GM12878 (cell line): ENCODE measurements around the gene PSMB5.

ENCODE experiments used
- JUND ChIP-seq: IDR thresholded peaks from 2 replicates; pipeline ENCODE4 v1.6.1; 2012; ENCODE audit warnings: low read depth, mild to moderate bottlenecking, low read length, improper control_type of control experiment, moderate library complexity
- ZNF217 ChIP-seq: fragments of 450-650 bp; IDR thresholded peaks from 2 replicates; pipeline ENCODE4 v1.6.1; 2017; ENCODE audit warnings: antibody characterized with exemption, mild to moderate bottlenecking
- TF ChIP-seq, protein P1 (sequence below): IDR thresholded peaks from 2 replicates; pipeline ENCODE4 v1.6.1; 2011; ENCODE audit warnings: low read depth, mild to moderate bottlenecking, low read length, moderate library complexity, borderline replicate concordance; ENCODE audit errors: extremely low read depth
- TF ChIP-seq, protein P2 (sequence below): IDR thresholded peaks from 2 replicates; pipeline ENCODE4 v1.6.1; 2012; ENCODE audit warnings: mild to moderate bottlenecking, low read depth, low read length
- TF ChIP-seq, protein P3 (sequence below), 3 experiments: IDR thresholded peaks in 2 of 3; conservative IDR thresholded peaks in 1 of 3; 2 replicates each; pipeline ENCODE4 v1.5.1; 2011; ENCODE audit warnings: low read depth in 3 of 3, low read length in 3 of 3, mild to moderate bottlenecking in 3 of 3, control low read depth in 2 of 3, moderate library complexity in 2 of 3, inconsistent platforms in 1 of 3, mixed read lengths in 1 of 3; ENCODE audit not compliant: control insufficient read depth in 2 of 3, insufficient read depth in 1 of 3; ENCODE audit errors: extremely low read depth in 1 of 3
- TF ChIP-seq, protein P4 (sequence below): fragments of 450-650 bp; IDR thresholded peaks from 2 replicates; pipeline ENCODE4 v1.6.1; 2016; ENCODE audit warnings: mild to moderate bottlenecking
- TF ChIP-seq, protein P5 (sequence below): fragments of 450-650 bp; formaldehyde crosslinking; IDR thresholded peaks from 2 replicates; pipeline ENCODE4 v1.5.0; 2022; ENCODE audit warnings: mild to moderate bottlenecking, missing genetic modification characterization

DNA sequence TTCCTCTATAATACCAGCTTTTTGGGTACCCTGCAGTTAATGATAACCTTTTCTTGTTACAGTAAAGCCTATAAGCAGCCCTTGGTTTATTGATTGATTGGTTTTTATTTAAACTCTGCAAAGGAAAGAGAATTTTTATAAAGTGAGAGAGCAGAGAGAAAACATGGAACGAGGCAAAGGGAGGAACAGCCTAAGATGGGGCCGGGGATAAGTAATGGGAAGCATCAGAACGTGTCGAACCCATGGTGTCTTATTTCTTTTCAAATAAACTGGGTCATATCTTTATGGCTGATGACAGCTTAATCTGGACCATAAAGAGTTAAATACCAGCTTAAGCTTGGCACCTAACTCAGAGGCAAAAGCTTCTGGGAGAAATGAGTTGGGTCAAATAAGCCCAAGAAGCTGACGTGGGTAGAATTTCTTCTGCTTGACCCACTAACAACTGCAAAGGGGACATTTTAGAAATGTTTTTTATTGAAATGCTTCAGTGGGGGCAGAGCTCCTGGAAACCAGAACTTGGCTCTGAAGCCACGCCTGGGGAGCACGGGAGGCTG lies 12.7 kb downstream of the PSMB5 start:
- TF ChIP-seq, protein P1, sequence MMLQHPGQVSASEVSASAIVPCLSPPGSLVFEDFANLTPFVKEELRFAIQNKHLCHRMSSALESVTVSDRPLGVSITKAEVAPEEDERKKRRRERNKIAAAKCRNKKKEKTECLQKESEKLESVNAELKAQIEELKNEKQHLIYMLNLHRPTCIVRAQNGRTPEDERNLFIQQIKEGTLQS: no peak
- TF ChIP-seq, protein P2, sequence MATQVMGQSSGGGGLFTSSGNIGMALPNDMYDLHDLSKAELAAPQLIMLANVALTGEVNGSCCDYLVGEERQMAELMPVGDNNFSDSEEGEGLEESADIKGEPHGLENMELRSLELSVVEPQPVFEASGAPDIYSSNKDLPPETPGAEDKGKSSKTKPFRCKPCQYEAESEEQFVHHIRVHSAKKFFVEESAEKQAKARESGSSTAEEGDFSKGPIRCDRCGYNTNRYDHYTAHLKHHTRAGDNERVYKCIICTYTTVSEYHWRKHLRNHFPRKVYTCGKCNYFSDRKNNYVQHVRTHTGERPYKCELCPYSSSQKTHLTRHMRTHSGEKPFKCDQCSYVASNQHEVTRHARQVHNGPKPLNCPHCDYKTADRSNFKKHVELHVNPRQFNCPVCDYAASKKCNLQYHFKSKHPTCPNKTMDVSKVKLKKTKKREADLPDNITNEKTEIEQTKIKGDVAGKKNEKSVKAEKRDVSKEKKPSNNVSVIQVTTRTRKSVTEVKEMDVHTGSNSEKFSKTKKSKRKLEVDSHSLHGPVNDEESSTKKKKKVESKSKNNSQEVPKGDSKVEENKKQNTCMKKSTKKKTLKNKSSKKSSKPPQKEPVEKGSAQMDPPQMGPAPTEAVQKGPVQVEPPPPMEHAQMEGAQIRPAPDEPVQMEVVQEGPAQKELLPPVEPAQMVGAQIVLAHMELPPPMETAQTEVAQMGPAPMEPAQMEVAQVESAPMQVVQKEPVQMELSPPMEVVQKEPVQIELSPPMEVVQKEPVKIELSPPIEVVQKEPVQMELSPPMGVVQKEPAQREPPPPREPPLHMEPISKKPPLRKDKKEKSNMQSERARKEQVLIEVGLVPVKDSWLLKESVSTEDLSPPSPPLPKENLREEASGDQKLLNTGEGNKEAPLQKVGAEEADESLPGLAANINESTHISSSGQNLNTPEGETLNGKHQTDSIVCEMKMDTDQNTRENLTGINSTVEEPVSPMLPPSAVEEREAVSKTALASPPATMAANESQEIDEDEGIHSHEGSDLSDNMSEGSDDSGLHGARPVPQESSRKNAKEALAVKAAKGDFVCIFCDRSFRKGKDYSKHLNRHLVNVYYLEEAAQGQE: no peak
- TF ChIP-seq ZNF217 (no peak), JUND (no peak)
- TF ChIP-seq, protein P3, sequence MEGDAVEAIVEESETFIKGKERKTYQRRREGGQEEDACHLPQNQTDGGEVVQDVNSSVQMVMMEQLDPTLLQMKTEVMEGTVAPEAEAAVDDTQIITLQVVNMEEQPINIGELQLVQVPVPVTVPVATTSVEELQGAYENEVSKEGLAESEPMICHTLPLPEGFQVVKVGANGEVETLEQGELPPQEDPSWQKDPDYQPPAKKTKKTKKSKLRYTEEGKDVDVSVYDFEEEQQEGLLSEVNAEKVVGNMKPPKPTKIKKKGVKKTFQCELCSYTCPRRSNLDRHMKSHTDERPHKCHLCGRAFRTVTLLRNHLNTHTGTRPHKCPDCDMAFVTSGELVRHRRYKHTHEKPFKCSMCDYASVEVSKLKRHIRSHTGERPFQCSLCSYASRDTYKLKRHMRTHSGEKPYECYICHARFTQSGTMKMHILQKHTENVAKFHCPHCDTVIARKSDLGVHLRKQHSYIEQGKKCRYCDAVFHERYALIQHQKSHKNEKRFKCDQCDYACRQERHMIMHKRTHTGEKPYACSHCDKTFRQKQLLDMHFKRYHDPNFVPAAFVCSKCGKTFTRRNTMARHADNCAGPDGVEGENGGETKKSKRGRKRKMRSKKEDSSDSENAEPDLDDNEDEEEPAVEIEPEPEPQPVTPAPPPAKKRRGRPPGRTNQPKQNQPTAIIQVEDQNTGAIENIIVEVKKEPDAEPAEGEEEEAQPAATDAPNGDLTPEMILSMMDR (IDR thresholded peaks at IDR 0.05 in 2 of 3, conservative IDR thresholded peaks at IDR 0.05 in 1 of 3; ENCODE audit: control insufficient read depth in 2 of 3, extremely low read depth in 1 of 3, insufficient read depth in 1 of 3, low read depth in 3 of 3, low read length in 3 of 3): no peak
- TF ChIP-seq, protein P4, sequence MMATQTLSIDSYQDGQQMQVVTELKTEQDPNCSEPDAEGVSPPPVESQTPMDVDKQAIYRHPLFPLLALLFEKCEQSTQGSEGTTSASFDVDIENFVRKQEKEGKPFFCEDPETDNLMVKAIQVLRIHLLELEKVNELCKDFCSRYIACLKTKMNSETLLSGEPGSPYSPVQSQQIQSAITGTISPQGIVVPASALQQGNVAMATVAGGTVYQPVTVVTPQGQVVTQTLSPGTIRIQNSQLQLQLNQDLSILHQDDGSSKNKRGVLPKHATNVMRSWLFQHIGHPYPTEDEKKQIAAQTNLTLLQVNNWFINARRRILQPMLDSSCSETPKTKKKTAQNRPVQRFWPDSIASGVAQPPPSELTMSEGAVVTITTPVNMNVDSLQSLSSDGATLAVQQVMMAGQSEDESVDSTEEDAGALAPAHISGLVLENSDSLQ: no peak
- TF ChIP-seq, protein P5, sequence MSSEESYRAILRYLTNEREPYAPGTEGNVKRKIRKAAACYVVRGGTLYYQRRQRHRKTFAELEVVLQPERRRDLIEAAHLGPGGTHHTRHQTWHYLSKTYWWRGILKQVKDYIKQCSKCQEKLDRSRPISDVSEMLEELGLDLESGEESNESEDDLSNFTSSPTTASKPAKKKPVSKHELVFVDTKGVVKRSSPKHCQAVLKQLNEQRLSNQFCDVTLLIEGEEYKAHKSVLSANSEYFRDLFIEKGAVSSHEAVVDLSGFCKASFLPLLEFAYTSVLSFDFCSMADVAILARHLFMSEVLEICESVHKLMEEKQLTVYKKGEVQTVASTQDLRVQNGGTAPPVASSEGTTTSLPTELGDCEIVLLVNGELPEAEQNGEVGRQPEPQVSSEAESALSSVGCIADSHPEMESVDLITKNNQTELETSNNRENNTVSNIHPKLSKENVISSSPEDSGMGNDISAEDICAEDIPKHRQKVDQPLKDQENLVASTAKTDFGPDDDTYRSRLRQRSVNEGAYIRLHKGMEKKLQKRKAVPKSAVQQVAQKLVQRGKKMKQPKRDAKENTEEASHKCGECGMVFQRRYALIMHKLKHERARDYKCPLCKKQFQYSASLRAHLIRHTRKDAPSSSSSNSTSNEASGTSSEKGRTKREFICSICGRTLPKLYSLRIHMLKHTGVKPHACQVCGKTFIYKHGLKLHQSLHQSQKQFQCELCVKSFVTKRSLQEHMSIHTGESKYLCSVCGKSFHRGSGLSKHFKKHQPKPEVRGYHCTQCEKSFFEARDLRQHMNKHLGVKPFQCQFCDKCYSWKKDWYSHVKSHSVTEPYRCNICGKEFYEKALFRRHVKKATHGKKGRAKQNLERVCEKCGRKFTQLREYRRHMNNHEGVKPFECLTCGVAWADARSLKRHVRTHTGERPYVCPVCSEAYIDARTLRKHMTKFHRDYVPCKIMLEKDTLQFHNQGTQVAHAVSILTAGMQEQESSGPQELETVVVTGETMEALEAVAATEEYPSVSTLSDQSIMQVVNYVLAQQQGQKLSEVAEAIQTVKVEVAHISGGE (CRISPR knock-in tag): no peak
